ENCODE measurements around the gene LMO2.

LMO2 gene

DNA sequence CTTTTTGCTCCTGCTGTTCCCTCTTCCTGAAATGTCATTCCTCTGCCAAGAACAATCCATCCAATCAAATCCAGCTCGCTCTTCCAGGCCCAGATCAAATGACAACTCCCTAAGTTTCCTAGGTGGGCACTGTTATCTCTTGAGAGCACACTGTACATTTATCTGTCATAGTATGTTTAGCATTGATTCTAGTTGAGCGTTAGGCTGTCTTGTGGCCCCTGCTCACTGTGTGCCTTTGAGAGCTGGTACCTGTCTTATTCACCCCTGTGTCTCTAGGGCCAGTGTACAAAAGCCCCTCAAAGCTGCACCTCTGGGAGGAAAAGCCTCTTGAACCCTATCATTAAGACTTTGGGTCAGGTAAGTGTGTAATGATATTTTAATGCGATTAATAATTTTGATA, 7.1 kb upstream of the LMO2 start:
- in situ Hi-C loops (cut with HindIII; ENCODE audit: low sequenced_read_pairs): no loop called here
- no peak overlapping the region for H3K4me3 ChIP-seq (ENCODE audit: low read depth, low read length)
- no peak for DNase-seq (ENCODE audit: low read depth)
- TF ChIP-seq, protein P1, sequence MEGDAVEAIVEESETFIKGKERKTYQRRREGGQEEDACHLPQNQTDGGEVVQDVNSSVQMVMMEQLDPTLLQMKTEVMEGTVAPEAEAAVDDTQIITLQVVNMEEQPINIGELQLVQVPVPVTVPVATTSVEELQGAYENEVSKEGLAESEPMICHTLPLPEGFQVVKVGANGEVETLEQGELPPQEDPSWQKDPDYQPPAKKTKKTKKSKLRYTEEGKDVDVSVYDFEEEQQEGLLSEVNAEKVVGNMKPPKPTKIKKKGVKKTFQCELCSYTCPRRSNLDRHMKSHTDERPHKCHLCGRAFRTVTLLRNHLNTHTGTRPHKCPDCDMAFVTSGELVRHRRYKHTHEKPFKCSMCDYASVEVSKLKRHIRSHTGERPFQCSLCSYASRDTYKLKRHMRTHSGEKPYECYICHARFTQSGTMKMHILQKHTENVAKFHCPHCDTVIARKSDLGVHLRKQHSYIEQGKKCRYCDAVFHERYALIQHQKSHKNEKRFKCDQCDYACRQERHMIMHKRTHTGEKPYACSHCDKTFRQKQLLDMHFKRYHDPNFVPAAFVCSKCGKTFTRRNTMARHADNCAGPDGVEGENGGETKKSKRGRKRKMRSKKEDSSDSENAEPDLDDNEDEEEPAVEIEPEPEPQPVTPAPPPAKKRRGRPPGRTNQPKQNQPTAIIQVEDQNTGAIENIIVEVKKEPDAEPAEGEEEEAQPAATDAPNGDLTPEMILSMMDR (IDR thresholded peaks at IDR 0.05; ENCODE audit: low read depth, low read length, missing control alignments): no peak

DNA sequence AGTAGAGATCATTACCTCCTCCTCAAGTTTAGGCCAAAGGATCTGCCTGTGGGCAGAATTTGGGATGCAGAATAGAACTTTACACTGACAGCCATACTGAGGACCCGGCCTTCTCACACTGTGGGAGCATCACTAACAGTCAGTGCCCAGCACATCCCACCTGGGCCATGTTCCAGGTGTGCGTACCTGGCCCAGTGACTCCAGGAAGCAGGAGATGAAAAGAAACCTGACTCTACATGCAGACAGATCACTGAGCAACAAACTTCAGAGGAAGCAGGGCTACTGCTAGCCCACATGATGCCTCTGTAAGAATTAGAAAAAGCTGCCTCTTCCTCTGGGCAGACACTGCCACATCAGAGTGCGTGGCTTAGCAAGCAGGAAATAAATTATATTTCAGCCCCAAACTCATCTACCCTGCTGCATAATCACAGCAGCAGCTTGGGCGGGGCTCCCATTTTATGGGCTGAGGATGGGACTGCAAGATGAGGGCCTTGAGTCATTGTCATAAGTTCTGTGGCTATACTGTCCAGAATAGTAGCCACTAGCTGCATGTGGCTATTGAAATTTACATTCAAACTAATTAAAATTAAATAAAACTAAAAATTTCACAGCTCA, 6.0 kb upstream of the LMO2 start:
- in situ Hi-C loops (cut with HindIII; ENCODE audit: low sequenced_read_pairs): no loop called here
- DNase-seq (ENCODE audit: low read depth): no peak
- H3K4me3 ChIP-seq (ENCODE audit: low read depth, low read length): no peak overlapping the region
- TF ChIP-seq, protein P1 (IDR thresholded peaks at IDR 0.05; ENCODE audit: low read depth, low read length, missing control alignments): no peak

DNA sequence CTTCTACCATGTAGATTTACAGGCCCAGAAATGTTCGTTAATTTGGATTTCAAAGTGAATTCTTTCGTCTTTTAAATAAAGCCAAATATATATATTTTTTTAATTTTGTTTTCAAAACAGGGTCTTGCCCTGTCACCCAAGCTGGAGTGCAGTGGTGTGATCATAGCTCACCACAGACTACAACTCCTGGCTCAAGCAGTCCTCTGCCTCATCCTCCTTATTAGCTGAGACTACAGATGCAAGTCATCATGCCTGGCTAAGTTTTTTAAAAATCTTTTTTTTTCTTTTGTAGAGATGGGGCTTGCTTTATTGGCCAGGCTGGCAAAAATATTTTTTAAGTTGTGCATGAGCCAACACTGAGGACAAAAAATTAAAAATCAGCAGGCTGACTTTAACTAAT, 5.0 kb upstream of the LMO2 start:
- TF ChIP-seq, protein P1 (IDR thresholded peaks at IDR 0.05; ENCODE audit: low read depth, low read length, missing control alignments): no peak
- no peak overlapping the region for H3K4me3 ChIP-seq (ENCODE audit: low read depth, low read length)
- in situ Hi-C loops (cut with HindIII; ENCODE audit: low sequenced_read_pairs): no loop called here
- DNase-seq (ENCODE audit: low read depth): no peak

DNA sequence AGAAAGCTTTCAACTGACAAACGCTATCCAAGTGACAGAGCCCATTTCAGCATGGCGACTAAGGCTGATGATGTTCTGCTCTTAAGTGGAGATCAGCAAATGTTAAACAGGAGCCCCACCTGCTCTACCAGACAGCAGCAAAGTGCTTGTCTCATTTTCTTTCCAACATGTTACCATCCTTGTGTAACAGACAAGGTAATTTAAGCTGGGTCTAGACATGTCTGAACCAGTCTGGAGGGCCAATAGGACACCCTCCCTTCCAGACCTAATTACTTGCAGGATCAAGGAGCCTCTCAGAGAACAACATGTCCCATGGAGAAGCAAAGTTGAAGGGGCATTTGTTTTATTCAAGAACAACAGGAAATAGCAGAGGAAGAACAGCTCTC, 3.9 kb upstream of the LMO2 start:
- H3K4me3 ChIP-seq (ENCODE audit: low read depth, low read length): no peak overlapping the region
- in situ Hi-C loops (cut with HindIII; ENCODE audit: low sequenced_read_pairs): no loop called here
- TF ChIP-seq, protein P1 (IDR thresholded peaks at IDR 0.05; ENCODE audit: low read depth, low read length, missing control alignments): no peak
- no peak for DNase-seq (ENCODE audit: low read depth)

DNA sequence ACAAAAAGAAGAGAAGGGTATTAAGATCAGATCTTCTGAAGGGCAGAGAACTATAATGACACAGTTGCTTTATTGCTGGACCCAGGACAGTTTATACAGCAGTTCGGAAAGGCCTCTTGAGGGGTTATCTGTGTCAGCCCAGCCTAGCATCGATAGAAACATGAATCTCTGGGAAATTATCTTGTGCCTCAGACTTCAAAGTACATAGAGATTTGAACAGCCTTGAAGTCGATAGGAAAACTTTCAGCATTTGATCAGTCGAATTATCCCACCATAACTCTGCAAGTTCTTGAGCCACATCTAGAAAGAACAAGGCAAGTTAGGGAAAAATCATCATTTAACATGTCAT, 2.5 kb upstream of the LMO2 start:
- TF ChIP-seq, protein P1 (IDR thresholded peaks at IDR 0.05; ENCODE audit: low read depth, low read length, missing control alignments): no peak
- in situ Hi-C loops (cut with HindIII; ENCODE audit: low sequenced_read_pairs): no loop called here
- no peak overlapping the region for H3K4me3 ChIP-seq (ENCODE audit: low read depth, low read length)
- DNase-seq (ENCODE audit: low read depth): no peak

DNA sequence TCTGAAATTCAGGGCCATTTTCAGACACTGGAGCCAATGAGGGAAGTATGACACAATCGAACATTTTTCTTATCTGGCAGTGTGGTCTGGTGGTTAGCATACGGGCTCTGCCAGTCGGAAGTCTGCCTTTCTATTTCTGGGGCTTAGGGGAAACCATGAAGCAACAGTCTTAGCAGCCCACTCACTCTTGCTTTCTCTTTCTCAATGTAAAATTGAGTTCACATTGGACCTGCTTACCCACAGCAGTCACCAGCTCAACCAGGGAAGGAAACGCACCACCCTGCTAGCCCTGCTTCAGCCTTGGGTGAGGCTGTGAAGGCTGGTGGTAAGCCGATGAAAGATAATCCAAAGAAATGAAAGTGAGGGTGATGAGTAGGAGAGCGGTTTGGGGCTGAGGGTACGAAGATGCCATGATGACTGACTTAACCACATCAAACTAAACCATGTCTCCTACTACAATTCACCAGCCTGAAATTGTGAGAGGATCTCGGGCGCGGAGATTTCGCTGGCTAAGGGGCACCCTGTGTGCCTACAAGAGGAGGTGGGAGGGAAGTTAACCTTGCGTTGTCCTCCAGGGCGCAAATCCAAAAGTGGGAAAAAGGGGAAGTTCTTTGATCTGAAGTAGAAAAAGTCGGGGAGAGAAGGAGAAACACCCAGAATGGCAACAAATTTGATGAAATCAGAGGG, 2.0 kb upstream of the LMO2 start:
- in situ Hi-C loops (cut with HindIII; ENCODE audit: low sequenced_read_pairs): no loop called here

More for the DNA sequence above, 2.0 kb upstream of the LMO2 start:
- TF ChIP-seq, protein P1 (IDR thresholded peaks at IDR 0.05; ENCODE audit: low read depth, low read length, missing control alignments): no peak
- DNase-seq (ENCODE audit: low read depth): no peak
- no peak overlapping the region for H3K4me3 ChIP-seq (ENCODE audit: low read depth, low read length)

Measured in astrocyte of the cerebellum (primary cell).